HCT116 (cell line): ENCODE data around the gene CDKN1A. TPM values are rescaled to one million over a fixed set of nuclear protein-coding genes. Genes with fewer than 3 reads are reported as not detected.
A peak's percentile ranks its signal among the peaks of the same experiment; 100 is the strongest.

Experiments used
- ATAC-seq: fragments of 200-7000 bp; cut with Tn5 transposase; 2 replicates; pipeline ENCODE4 v1.9.1; 2020; ENCODE audit warnings: mild to moderate bottlenecking, moderate library complexity
- BruUV-seq: library from RNA; stranded (reverse); fragments of 400-500 nt; replicated peaks from 2 replicates; lab custom pipeline; 2021; lab: Mats Ljungman, UMichigan
- CTCF ChIA-PET: fragments of 300-600 bp; sonication (Branson Sonifier 250); formaldehyde crosslinking; loops from one replicate; lab custom pipeline; 2021; ENCODE audit warnings: antibody characterized with exemption; lab: Charles Lee
- POLR2A ChIA-PET: fragments of 300-600, 350-600 bp; sonication (Branson Sonifier 250); formaldehyde crosslinking; loops from one replicate; lab custom pipeline; 2021; ENCODE audit warnings: antibody characterized with exemption; lab: Charles Lee
- RAD21 ChIA-PET, 2 experiments: fragments of 300-600 bp; sonication (Branson Sonifier 250); formaldehyde crosslinking; loops; one replicate each; lab custom pipeline; 2023; ENCODE audit warnings: low total read pairs in 2 of 2; ENCODE audit not compliant: uncharacterized antibody in 2 of 2, unreplicated experiment in 2 of 2, low non-redundant PET in 1 of 2; lab: Charles Lee
- DNase-seq: peaks from one replicate; pipeline ENCODE4 v3.0.0-alpha.2; 2010; ENCODE audit warnings: low read depth, low spot score
- H2AFZ ChIP-seq: fragments of 200-600 bp; shearing (Covaris generic), sonication (generic); 2 replicates; pipeline ENCODE4 v1.6.1; 2017; ENCODE audit warnings: low read depth, mixed run types, mixed read lengths, antibody characterized with exemption, low read length; ENCODE audit not compliant: poor library complexity, severe bottlenecking
- H3K27ac ChIP-seq: 2 replicates; pipeline ENCODE4 v1.5.1; 2012; ENCODE audit warnings: low read depth, low read length
- H3K27me3 ChIP-seq: fragments of 200-600 bp; sonication (generic); 2 replicates; pipeline ENCODE4 v1.6.1; 2016; ENCODE audit warnings: mixed run types, low read length, mixed read lengths; ENCODE audit not compliant: insufficient read depth
- H3K36me3 ChIP-seq, 2 experiments: fragments of 200-500 bp in 1 of 2; fragments of 200-600 bp in 1 of 2; sonication (Bioruptor generic) in 1 of 2; sonication (generic) in 1 of 2; 2 replicates each; pipeline versions ENCODE4 v1.5.1 to v1.6.1; 2014 to 2016; ENCODE audit warnings: low read length in 2 of 2, inconsistent platforms in 1 of 2, mixed read lengths in 1 of 2, mixed run types in 1 of 2; ENCODE audit not compliant: insufficient read depth in 2 of 2, control insufficient read depth in 1 of 2
- H3K4me1 ChIP-seq, 2 experiments: fragments of 200-600 bp in 1 of 2; sonication (generic) in 1 of 2; 2 replicates each; pipeline versions ENCODE4 v1.5.1 to v1.6.1; 2012 to 2017; ENCODE audit warnings: low read length in 2 of 2, inconsistent platforms in 1 of 2, mild to moderate bottlenecking in 1 of 2, mixed read lengths in 1 of 2, mixed run types in 1 of 2, moderate library complexity in 1 of 2; ENCODE audit not compliant: insufficient read depth in 2 of 2, control insufficient read depth in 1 of 2
- H3K4me2 ChIP-seq: fragments of 200-600 bp; sonication (generic); 2 replicates; pipeline ENCODE4 v1.6.1; 2017; ENCODE audit warnings: mixed run types, low read length, mixed read lengths
- H3K4me3 ChIP-seq, 2 experiments: fragments of 200-600 bp in 1 of 2; sonication (generic) in 1 of 2; replicated peaks in 1 of 2; 2 replicates each; pipeline ENCODE4 v1.5.1; 2011 to 2016; ENCODE audit warnings: low read length in 2 of 2, control low read depth in 1 of 2, low read depth in 1 of 2, mild to moderate bottlenecking in 1 of 2, mixed read lengths in 1 of 2, mixed run types in 1 of 2
- H3K79me2 ChIP-seq: fragments of 200-600 bp; sonication (generic); 2 replicates; pipeline ENCODE4 v1.6.1; 2017; ENCODE audit warnings: mild to moderate bottlenecking, mixed run types, low read length, moderate library complexity, mixed read lengths; ENCODE audit not compliant: insufficient read depth
- H3K9ac ChIP-seq: fragments of 200-600 bp; sonication (generic); 2 replicates; pipeline ENCODE4 v1.6.1; 2016; ENCODE audit warnings: low read length, mixed read lengths
- H3K9me2 ChIP-seq: fragments of 200-600 bp; sonication (generic), shearing (Covaris generic); 2 replicates; pipeline ENCODE4 v1.6.1; 2017; ENCODE audit warnings: mixed run types, mild to moderate bottlenecking, moderate library complexity; ENCODE audit not compliant: insufficient read depth
- H3K9me3 ChIP-seq, 2 experiments: fragments of 200-500 bp in 1 of 2; fragments of 200-600 bp in 1 of 2; sonication (Bioruptor generic) in 1 of 2; sonication (generic) in 1 of 2; 2 replicates each; pipeline ENCODE4 v1.6.1; 2014 to 2017; ENCODE audit warnings: low read length in 2 of 2, mixed read lengths in 2 of 2, inconsistent platforms in 1 of 2, low read depth in 1 of 2, mild to moderate bottlenecking in 1 of 2, mixed run types in 1 of 2, moderate library complexity in 1 of 2; ENCODE audit not compliant: control insufficient read depth in 1 of 2, insufficient read depth in 1 of 2
- H4K20me1 ChIP-seq: fragments of 200-600 bp; sonication (generic), shearing (Covaris generic); 2 replicates; pipeline ENCODE4 v1.6.1; 2017; ENCODE audit warnings: mixed run types, mild to moderate bottlenecking, moderate library complexity; ENCODE audit not compliant: insufficient read depth
- CBX3 ChIP-seq: IDR thresholded peaks from 2 replicates; pipeline ENCODE4 v1.6.1; 2012; ENCODE audit warnings: low read depth
- CTCF ChIP-seq, 3 experiments: fragments of 200-600 bp in 1 of 3; sonication (generic) in 1 of 3; IDR thresholded peaks in 2 of 3; conservative IDR thresholded peaks in 1 of 3; 2 replicates each; pipeline ENCODE4 v1.5.1; 2012 to 2017; ENCODE audit warnings: low read depth in 2 of 3, low read length in 2 of 3, antibody characterized with exemption in 1 of 3, borderline replicate concordance in 1 of 3, control low read depth in 1 of 3, mild to moderate bottlenecking in 1 of 3, mixed read lengths in 1 of 3, mixed run types in 1 of 3, moderate library complexity in 1 of 3; ENCODE audit not compliant: insufficient read depth in 1 of 3
- ELF1 ChIP-seq: IDR thresholded peaks from 2 replicates; pipeline ENCODE4 v1.6.1; 2012; ENCODE audit warnings: low read depth, borderline replicate concordance
- FOSL1 ChIP-seq: IDR thresholded peaks from 2 replicates; pipeline ENCODE4 v1.6.1; 2012; ENCODE audit warnings: low read depth
- POLR2AphosphoS5 ChIP-seq: IDR thresholded peaks from 2 replicates; pipeline ENCODE4 v1.6.1; 2011; ENCODE audit warnings: mild to moderate bottlenecking, low read depth, low read length, moderate library complexity
- RAD21 ChIP-seq: IDR thresholded peaks from 2 replicates; pipeline ENCODE4 v1.6.1; 2012; ENCODE audit warnings: low read depth, mild to moderate bottlenecking
- REST ChIP-seq: IDR thresholded peaks from 2 replicates; pipeline ENCODE4 v1.6.1; 2012; ENCODE audit warnings: low read depth
- SP1 ChIP-seq: IDR thresholded peaks from 2 replicates; pipeline ENCODE4 v1.6.1; 2012; ENCODE audit warnings: low read depth
- YY1 ChIP-seq: IDR thresholded peaks from 2 replicates; pipeline ENCODE4 v1.6.1; 2011; ENCODE audit warnings: low read length, low read depth, moderate library complexity, mild to moderate bottlenecking; ENCODE audit not compliant: insufficient replicate concordance; ENCODE audit errors: extremely low read depth
- ZFX ChIP-seq: fragments of 450-650 bp; IDR thresholded peaks from 2 replicates; pipeline ENCODE4 v1.6.1; 2017
- ZNF274 ChIP-seq: fragments of 200-500 bp; sonication (Bioruptor generic); IDR thresholded peaks from 2 replicates; pipeline ENCODE4 v1.6.1; 2014; ENCODE audit warnings: mild to moderate bottlenecking, low read depth, low read length, inconsistent platforms
- intact Hi-C: fragments of 100-400 bp; cut with micrococcal nuclease; formaldehyde crosslinking; loops from 2 replicates; pipeline ENCODE4 v1.10.0; 2022
- total RNA-seq: library from RNA; stranded (reverse); gene quantifications from one replicate; pipeline ENCODE4 v1.2.1, GENCODE V29; 2021; ENCODE audit not compliant: unreplicated experiment
- TF ChIP-seq, protein P1 (sequence below): IDR thresholded peaks from 2 replicates; pipeline ENCODE4 v1.6.1; 2012

The CDKN1A gene
- total RNA-seq, 1 experiment from 2014 or later, result 179 TPM

- Histone ChIP-seq H3K9ac (no peak overlapping the region), H3K27ac (no peak overlapping the region), H3K4me3 (no peak overlapping the region), H3K79me2 (peaks cover 44% of the 10 kb centered on the region), H3K36me3 (peaks cover 25 to 37% of the 10 kb centered on the region in 2 experiments)
- BruUV-seq, result no TSS peak
- RAD21 ChIA-PET, result no interaction called here
- TF ChIP-seq POLR2AphosphoS5 (peak; percentile 37), ZNF274 (no peak)
- TF ChIP-seq, all 23 proteins: peak for 1
- intact Hi-C loops, result no loop called here
- Histone ChIP-seq H3K4me2 (no peak overlapping the region), H3K9me2 (no peaks in the 10 kb centered on the region), H3K27me3 (no peaks in the 10 kb centered on the region), H3K4me1 (peaks cover 29 to 34% of the 10 kb centered on the region in 2 experiments), H2AFZ (no peak overlapping the region), H4K20me1 (peaks cover 4% of the 10 kb centered on the region; the same call in 1 of the 2 replicates), H3K9me3 (no peaks in the 10 kb centered on the region)
- ATAC-seq, result no peak
- ChIA-PET POLR2A (no interaction called here), CTCF (no interaction called here)
- no peak for DNase-seq
These were observed 6.8 kb downstream of the CDKN1A start for GRCh38 chr6:36685166-36685924.

DNA sequence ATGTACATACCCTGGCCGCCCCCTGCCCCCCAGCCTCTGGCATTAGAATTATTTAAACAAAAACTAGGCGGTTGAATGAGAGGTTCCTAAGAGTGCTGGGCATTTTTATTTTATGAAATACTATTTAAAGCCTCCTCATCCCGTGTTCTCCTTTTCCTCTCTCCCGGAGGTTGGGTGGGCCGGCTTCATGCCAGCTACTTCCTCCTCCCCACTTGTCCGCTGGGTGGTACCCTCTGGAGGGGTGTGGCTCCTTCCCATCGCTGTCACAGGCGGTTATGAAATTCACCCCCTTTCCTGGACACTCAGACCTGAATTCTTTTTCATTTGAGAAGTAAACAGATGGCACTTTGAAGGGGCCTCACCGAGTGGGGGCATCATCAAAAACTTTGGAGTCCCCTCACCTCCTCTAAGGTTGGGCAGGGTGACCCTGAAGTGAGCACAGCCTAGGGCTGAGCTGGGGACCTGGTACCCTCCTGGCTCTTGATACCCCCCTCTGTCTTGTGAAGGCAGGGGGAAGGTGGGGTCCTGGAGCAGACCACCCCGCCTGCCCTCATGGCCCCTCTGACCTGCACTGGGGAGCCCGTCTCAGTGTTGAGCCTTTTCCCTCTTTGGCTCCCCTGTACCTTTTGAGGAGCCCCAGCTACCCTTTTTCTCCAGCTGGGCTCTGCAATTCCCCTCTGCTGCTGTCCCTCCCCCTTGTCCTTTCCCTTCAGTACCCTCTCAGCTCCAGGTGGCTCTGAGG, 7.6 kb downstream of the CDKN1A start:
- ATAC-seq (no peak), DNase-seq (no peak)
- no peaks in the 10 kb centered on the region for H3K27me3 ChIP-seq
- H2AFZ ChIP-seq, result no peak overlapping the region
- H3K4me3 ChIP-seq, result no peak overlapping the region
- no peaks in the 10 kb centered on the region for H3K9me3 ChIP-seq
- intact Hi-C loops, result no loop called here
- H3K9me2 ChIP-seq, result no peaks in the 10 kb centered on the region
- H3K4me2 ChIP-seq, result no peak overlapping the region
- no peak overlapping the region for H3K9ac ChIP-seq
- peaks cover 24 to 26% of the 10 kb centered on the region in 2 experiments for H3K4me1 ChIP-seq
- TSS peak; percentile 1 for BruUV-seq
- peaks cover 36% of the 10 kb centered on the region for H3K79me2 ChIP-seq
- H4K20me1 ChIP-seq, result peaks cover 4% of the 10 kb centered on the region; the same call in 1 of the 2 replicates
- ChIA-PET CTCF (no interaction called here), POLR2A (interaction anchor here (0.9 to 2.4 kb wide), 3 partner anchors 8 to 43 kb away, joined by 3 to 9 read pairs (median 5); partner anchors contain the start of gene CDKN1A), RAD21 (no interaction called here)
- peaks cover 25 to 37% of the 10 kb centered on the region in 2 experiments for H3K36me3 ChIP-seq
- no peak overlapping the region for H3K27ac ChIP-seq
- TF ChIP-seq, protein P1, sequence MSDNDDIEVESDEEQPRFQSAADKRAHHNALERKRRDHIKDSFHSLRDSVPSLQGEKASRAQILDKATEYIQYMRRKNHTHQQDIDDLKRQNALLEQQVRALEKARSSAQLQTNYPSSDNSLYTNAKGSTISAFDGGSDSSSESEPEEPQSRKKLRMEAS, result no peak
- no peak for TF ChIP-seq REST
- no peak for TF ChIP-seq ELF1
- no peak for TF ChIP-seq FOSL1
- TF ChIP-seq SP1, result no peak
- TF ChIP-seq YY1, result no peak
- no peak for TF ChIP-seq RAD21
- no peak for TF ChIP-seq POLR2AphosphoS5
- no peak for TF ChIP-seq CBX3
- TF ChIP-seq ZFX, result no peak
- TF ChIP-seq CTCF (IDR thresholded peaks at IDR 0.05 in 2 of 3, conservative IDR thresholded peaks at IDR 0.05 in 1 of 3; ENCODE audit: borderline replicate concordance in 1 of 3, insufficient read depth in 1 of 3, low read depth in 2 of 3, low read length in 2 of 3), result no peak
